A673 (cell line): Measurements from ENCODE around the gene EIF3M. TPM values are rescaled to one million over a fixed set of nuclear protein-coding genes. Genes with fewer than 3 reads are reported as not detected.

Source experiments
- BruUV-seq: library from RNA; stranded (reverse); fragments of 400-500 nt; replicated peaks from 2 replicates; lab custom pipeline; 2021; lab: Mats Ljungman, UMichigan
- CTCF ChIA-PET: fragments of 300-600 bp; sonication (Branson Sonifier 250); formaldehyde crosslinking; loops from one replicate; lab custom pipeline; 2022; ENCODE audit warnings: antibody characterized with exemption; lab: Charles Lee
- POLR2A ChIA-PET: fragments of 300-600 bp; sonication (Branson Sonifier 250); formaldehyde crosslinking; loops from one replicate; lab custom pipeline; 2022; ENCODE audit warnings: antibody characterized with exemption; ENCODE audit not compliant: low non-redundant PET; lab: Charles Lee
- DNase-seq: peaks from one replicate; pipeline ENCODE4 v3.0.0-alpha.2; 2015; ENCODE audit warnings: low spot score
- H3K27ac ChIP-seq: fragments of 200-600 bp; sonication (generic); 2 replicates; pipeline ENCODE4 v1.5.1; 2016; ENCODE audit warnings: mixed run types, low read depth, mild to moderate bottlenecking, mixed read lengths, antibody characterized with exemption, low read length; ENCODE audit not compliant: poor library complexity, severe bottlenecking
- H3K27me3 ChIP-seq: fragments of 200-600 bp; sonication (generic); replicated peaks from 2 replicates; pipeline ENCODE4 v1.6.1; 2017; ENCODE audit warnings: mixed run types, low read depth, mild to moderate bottlenecking, mixed read lengths, antibody characterized with exemption, low read length; ENCODE audit not compliant: insufficient read depth, poor library complexity
- H3K36me3 ChIP-seq: fragments of 200-600 bp; sonication (generic); 2 replicates; pipeline ENCODE4 v1.6.1; 2016; ENCODE audit warnings: mixed run types, mild to moderate bottlenecking, mixed read lengths, antibody characterized with exemption, low read length; ENCODE audit not compliant: insufficient read depth, poor library complexity, severe bottlenecking
- H3K4me1 ChIP-seq: fragments of 200-600 bp; sonication (generic); 2 replicates; pipeline ENCODE4 v1.6.1; 2017; ENCODE audit warnings: mixed run types, mild to moderate bottlenecking, mixed read lengths, antibody characterized with exemption, low read length; ENCODE audit not compliant: insufficient read depth, poor library complexity, severe bottlenecking
- H3K4me3 ChIP-seq: fragments of 200-600 bp; sonication (generic); 2 replicates; pipeline ENCODE4 v1.5.1; 2016; ENCODE audit warnings: low read depth, mixed run types, mild to moderate bottlenecking, mixed read lengths, low read length; ENCODE audit not compliant: poor library complexity, severe bottlenecking
- H3K9me3 ChIP-seq: fragments of 200-600 bp; sonication (generic); 2 replicates; pipeline ENCODE4 v1.6.1; 2016; ENCODE audit warnings: mixed run types, low read depth, mild to moderate bottlenecking, mixed read lengths, antibody characterized with exemption, low read length; ENCODE audit not compliant: poor library complexity, severe bottlenecking
- CTCF ChIP-seq: fragments of 300-800, 200-600 bp; sonication (generic); conservative IDR thresholded peaks from 2 replicates; pipeline ENCODE4 v1.5.1; 2017; ENCODE audit warnings: low read depth, mild to moderate bottlenecking, antibody characterized with exemption, low read length, moderate library complexity, mixed read lengths
- EZH2 ChIP-seq: fragments of 200-600 bp; sonication (generic); IDR thresholded peaks from 2 replicates; pipeline ENCODE4 v1.6.1; 2017; ENCODE audit warnings: borderline replicate concordance, low read depth, mild to moderate bottlenecking, mixed read lengths, antibody characterized with exemption, low read length; ENCODE audit not compliant: poor library complexity, severe bottlenecking
- intact Hi-C: fragments of 100-400 bp; cut with micrococcal nuclease; formaldehyde crosslinking; loops from one replicate; pipeline ENCODE4 v1.10.0; 2022; ENCODE audit not compliant: unreplicated experiment
- total RNA-seq: library from RNA; stranded (reverse); gene quantifications from 2 replicates; pipeline ENCODE4 v1.2.3, GENCODE V29; 2021

Gene EIF3M
- total RNA-seq, 1 experiment from 2014 or later: 1,119 TPM

DNA sequence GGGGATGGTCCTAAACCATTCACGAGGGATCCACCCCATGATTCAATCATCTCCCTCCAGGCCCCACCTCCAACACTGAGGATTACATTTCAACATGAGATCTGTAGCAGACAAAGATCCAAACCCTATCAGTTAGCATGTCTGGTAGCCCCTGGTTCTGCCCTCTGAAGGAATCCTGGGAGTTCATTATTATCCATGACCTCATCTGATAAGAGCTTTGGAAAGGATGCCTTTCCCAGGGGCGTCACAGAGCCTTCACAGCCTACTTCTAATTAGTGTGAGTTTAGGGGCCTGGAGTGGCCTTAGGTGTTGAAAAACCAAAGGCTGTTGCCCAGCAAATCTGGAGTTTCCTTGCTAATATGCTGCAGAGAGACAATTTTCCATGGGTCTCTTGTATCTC lies 8.6 kb upstream of the EIF3M start:
- no peak for DNase-seq
- ChIA-PET POLR2A (no interaction called here), CTCF (no interaction called here)
- Histone ChIP-seq H3K9me3 (no peaks in the 10 kb centered on the region), H3K27ac (no peak overlapping the region), H3K36me3 (no peaks in the 10 kb centered on the region), H3K27me3 (peaks cover 4% of the 10 kb centered on the region), H3K4me1 (no peaks in the 10 kb centered on the region), H3K4me3 (no peak overlapping the region)
- no peak for TF ChIP-seq CTCF
- TF ChIP-seq EZH2: no peak
- BruUV-seq: no TSS peak
- intact Hi-C loops: no loop called here

GRCh38 chr11:32576456-32576855 lies 7.2 kb upstream of the EIF3M start:
- H3K4me3 ChIP-seq: no peak overlapping the region
- CTCF ChIA-PET: no interaction called here
- H3K4me1 ChIP-seq: no peaks in the 10 kb centered on the region
- POLR2A ChIA-PET: no interaction called here
- TF ChIP-seq CTCF (no peak), EZH2 (no peak)
- no peaks in the 10 kb centered on the region for H3K27me3 ChIP-seq
- intact Hi-C loops: no loop called here
- no TSS peak for BruUV-seq
- H3K27ac ChIP-seq: no peak overlapping the region
- no peaks in the 10 kb centered on the region for H3K9me3 ChIP-seq
- DNase-seq: no peak
- H3K36me3 ChIP-seq: no peaks in the 10 kb centered on the region

DNA sequence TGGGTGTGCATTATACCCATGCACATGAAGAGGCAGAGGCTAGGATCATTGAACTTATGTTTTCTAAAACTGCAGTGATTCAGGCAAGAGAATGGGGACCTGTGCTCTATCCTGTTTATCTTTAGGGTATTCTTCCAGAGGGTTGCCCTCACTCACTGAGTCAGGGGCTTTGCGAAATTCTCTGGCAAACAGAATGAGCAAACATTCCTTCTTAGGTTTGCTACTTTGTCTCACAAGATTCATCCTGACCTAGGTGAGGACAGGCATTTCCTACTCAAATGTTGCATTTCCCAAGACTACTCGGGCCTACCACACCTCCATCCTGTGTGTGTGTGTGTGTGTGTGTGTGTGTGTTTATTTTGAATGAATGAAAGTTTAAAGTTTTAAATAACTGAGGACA lies 2.7 kb upstream of the EIF3M start:
- TF ChIP-seq EZH2 (no peak), CTCF (no peak)
- no peaks in the 10 kb centered on the region for H3K36me3 ChIP-seq
- intact Hi-C loops: loop anchor here (5.0 kb wide), 1 partner anchor 194 kb away; no protein-coding TSS in a partner anchor
- no peak for DNase-seq
- no TSS peak for BruUV-seq
- H3K4me3 ChIP-seq: no peak overlapping the region
- H3K27ac ChIP-seq: no peak overlapping the region
- CTCF ChIA-PET: no interaction called here
- POLR2A ChIA-PET: no interaction called here
- no peaks in the 10 kb centered on the region for H3K9me3 ChIP-seq
- H3K27me3 ChIP-seq: no peaks in the 10 kb centered on the region
- peaks cover 21% of the 10 kb centered on the region for H3K4me1 ChIP-seq
